COLO668 (cell line): ENCODE results near the gene NPAS4.
"Not testable (repeated sequence)": the region's sequence is repeated elsewhere in the genome, so short reads cannot be mapped to it uniquely, and the experiment has no call there.

Experiments
- DNase-seq: peaks from one replicate; lab custom pipeline; 2025; ENCODE audit not compliant: unreplicated experiment; lab: John Stamatoyannopoulos, UW

The NPAS4 gene

GRCh38 chr11:66420671-66421476 lies at the start of gene NPAS4:
NPAS4 (plus strand) TSS chr11:66421035; CDS start chr11:66421180, 145 bp downstream.
- DNase-seq: peak; percentile 54

- peak; percentile 99 for DNase-seq
Measured at GRCh38 chr11:66371627-66372415, 49.0 kb upstream of the NPAS4 start, which contains the start of gene SLC29A2. SLC29A2 (minus strand) TSS chr11:66371760; CDS start chr11:66371591, 169 bp downstream.

DNA sequence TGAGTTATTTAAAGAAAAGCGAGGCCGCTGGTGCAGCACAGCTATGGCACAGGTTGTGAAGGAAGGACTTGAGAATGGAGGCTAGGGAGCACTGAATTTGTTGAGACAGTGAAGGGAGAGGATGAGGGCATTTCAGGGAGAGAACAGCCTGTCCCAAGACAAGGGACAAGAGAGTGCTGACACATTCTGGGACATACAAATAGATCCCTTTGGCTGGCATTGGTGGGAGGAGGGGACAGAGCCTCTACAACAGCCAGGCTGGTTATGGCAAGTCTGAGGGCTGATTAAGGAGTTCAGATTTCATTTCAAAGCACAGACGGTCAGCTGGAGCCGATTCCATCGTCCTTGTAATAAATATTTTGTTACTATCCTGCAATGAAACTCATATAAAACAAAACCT lies 47.6 kb upstream of the NPAS4 start:
- no peak for DNase-seq

GRCh38 chr11:66373690-66374287 lies 47.0 kb upstream of the NPAS4 start:
- not testable (repeated sequence) for DNase-seq

GRCh38 chr11:66380264-66380663 lies 40.6 kb upstream of the NPAS4 start:
- DNase-seq: not testable (repeated sequence)

DNA sequence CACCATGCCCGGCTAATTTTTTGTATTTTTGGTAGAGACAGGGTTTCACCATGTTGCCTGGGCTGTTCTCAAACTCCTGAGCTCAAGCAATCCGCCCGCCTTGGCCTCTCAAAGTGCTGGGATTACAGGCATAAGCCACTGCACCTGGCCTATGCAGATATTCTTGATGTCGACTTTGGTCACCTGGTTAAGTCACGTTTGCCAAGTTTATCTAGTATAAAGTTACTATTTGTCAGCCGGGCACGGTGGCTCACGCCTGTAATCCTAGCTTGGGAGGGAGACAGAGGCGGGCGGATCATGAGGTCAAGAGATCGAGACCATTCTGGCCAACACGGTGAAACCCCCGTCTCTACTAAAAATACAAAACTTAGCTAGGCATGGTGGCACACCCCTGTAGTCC lies 36.5 kb upstream of the NPAS4 start:
- DNase-seq: peak; percentile 23

- DNase-seq: peak; percentile 81
Measured at GRCh38 chr11:66386171-66387069, 34.4 kb upstream of the NPAS4 start.

- peak; percentile 77 for DNase-seq
Measured at GRCh38 chr11:66388780-66389386, 32.0 kb upstream of the NPAS4 start.

- DNase-seq: no peak
Measured at GRCh38 chr11:66391322-66391721, 29.5 kb upstream of the NPAS4 start.

DNA sequence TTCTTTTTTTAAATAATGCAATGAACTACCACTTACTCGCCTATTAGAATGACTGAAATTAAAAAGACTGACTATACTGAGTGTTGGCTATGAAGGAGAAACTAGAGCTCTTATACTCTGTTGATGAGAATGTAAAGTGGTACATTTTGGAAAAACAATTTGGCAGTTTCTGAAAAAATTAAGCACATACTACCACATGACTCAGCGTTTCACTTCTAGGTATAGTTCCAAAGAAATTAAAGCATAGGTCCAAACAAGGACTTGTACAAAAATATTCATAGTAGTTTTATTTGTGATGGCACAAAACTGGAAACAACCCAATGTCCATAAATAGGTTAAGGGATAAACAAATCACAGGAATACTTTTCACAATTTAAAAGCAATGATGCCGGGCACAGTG lies 26.9 kb upstream of the NPAS4 start:
- DNase-seq: no peak

- no peak for DNase-seq
Measured at GRCh38 chr11:66407651-66408050, 13.2 kb upstream of the NPAS4 start.

GRCh38 chr11:66408488-66409214 lies 12.2 kb upstream of the NPAS4 start:
- peak; percentile 81 for DNase-seq

DNA sequence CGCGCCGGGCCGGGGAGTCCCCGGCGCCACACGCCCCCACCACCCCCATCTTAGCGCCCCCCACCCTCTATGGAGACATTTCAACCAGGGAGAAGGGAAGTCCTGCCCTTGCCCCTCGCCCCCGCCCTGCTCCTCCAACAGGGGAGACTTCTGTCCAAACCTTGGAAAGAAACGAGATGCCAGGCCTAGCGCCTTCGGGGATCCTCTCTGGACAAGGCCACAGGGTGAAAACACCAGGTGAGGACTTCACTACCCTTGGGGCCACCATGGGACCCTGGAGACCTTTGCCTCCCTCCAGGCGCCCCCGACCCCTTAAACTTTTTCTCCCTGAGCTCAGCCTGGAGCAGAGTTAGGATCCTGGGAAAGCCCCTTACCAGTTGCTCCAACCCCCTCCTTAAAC lies 11.6 kb upstream of the NPAS4 start:
- DNase-seq: no peak

GRCh38 chr11:66410191-66410590 lies 10.6 kb upstream of the NPAS4 start:
- no peak for DNase-seq

DNA sequence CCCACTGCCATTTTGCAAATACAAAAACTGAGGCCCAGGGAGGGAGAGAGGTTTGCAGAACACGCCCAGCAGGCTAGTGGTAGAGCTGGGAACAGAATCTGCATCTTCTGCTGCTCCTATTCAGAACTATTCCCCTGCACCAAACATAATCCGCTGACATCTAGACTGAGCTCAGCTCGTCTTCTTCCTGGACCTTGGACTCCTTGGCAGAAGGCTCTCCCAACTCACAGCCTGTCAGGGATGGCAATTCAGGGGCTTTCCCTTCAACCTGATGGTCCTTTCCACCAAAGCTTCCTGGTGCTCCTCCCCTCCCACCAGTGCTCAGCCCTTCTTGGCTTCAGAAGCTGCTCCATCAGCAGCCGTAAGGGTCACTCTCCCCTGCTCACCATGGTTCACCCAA lies 9.5 kb upstream of the NPAS4 start:
- DNase-seq: no peak

- no peak for DNase-seq
Measured at GRCh38 chr11:66412110-66412509, 8.7 kb upstream of the NPAS4 start.

GRCh38 chr11:66413167-66413566 lies 7.7 kb upstream of the NPAS4 start:
- no peak for DNase-seq

DNA sequence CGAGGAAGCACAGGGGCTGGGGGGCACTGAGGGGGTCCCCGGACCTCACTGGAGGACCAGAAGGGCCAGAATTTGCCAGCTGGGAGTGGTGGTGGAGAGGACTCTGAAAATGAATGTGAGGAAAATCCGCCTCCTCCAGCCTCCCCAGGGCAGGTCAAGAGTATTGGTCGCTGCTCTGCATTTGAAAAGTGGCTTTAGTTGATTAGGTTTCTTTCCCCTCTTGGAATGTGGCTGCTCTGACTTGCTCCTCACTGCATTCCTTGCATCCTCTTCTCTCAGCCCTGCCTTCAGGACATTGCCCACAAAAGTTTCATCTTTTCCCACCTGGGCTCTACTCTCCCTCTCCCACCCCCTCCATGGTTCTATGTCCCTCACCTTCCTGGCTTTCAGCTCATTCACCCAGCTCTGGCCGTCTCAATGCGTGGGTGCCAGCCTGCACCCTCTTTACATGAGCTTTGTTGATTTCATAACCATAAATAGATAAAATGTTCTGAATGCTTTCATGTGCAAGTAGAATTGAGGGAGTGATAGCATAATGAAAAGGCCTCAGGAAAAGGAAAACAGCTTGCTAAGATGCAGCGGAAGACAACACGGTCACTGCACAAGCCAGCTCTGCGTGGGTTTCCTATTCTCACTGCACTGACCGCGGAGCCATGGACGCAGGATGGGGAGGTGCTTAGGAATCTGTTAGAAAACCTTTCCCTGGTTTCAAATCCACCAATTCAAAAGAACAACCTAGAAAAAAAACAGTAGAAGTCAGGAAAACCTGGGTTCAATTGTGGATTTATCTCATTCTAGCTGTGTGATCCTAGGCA lies 6.5 kb upstream of the NPAS4 start:
- no peak for DNase-seq

GRCh38 chr11:66415423-66415822 lies 5.4 kb upstream of the NPAS4 start:
- no peak for DNase-seq
